ENCODE data around the gene HCFC1R1.

The HCFC1R1 gene

GRCh38 chr16:3020247-3020603 is 3.5 kb downstream of the HCFC1R1 start, which contains the start of gene TNFRSF12A:
Gene TNFRSF12A, plus strand, starts transcription at chr16:3020368. Its CDS starts 30 bp downstream, at chr16:3020398.
- H3K9ac ChIP-seq (ENCODE audit: low read depth, low read length, poor library complexity, severe bottlenecking): peak within 1 kb of the TSS; percentile 83
- no peaks in the 10 kb centered on the region for H3K9me2 ChIP-seq (replicated peaks; ENCODE audit: low read depth, low read length)
- no peaks in the 10 kb centered on the region for H3K9me3 ChIP-seq (ENCODE audit: insufficient read depth, low read depth, low read length)
- peaks cover 15% of the 10 kb centered on the region for H3K4me1 ChIP-seq (ENCODE audit: insufficient read depth, low read length, poor library complexity, severe bottlenecking)
- H3K36me3 ChIP-seq (ENCODE audit: insufficient read depth, low read length): no peaks in the 10 kb centered on the region
- TF ChIP-seq EZH2phosphoT487 (IDR thresholded peaks at IDR 0.05; ENCODE audit: borderline replicate concordance) (no peak), CTCF (conservative IDR thresholded peaks at IDR 0.05; ENCODE audit: low read length) (no peak)
- peak within 1 kb of the TSS; percentile 75 for H3K4me3 ChIP-seq (ENCODE audit: low read length, poor library complexity, severe bottlenecking)
- no peaks in the 10 kb centered on the region for H3F3A ChIP-seq (ENCODE audit: low read depth)
- H3K27me3 ChIP-seq (ENCODE audit: insufficient read depth, low read length, poor library complexity, severe bottlenecking): no peaks in the 10 kb centered on the region
- peak within 1 kb of the TSS; percentile 73; the same call in 1 of the 2 replicates for H2AFZ ChIP-seq (ENCODE audit: low read length)
- H3K79me2 ChIP-seq (ENCODE audit: insufficient read depth, low read length): peaks cover 30% of the 10 kb centered on the region
- peak within 1 kb of the TSS; percentile 85 for H3K4me2 ChIP-seq (ENCODE audit: low read depth, low read length, poor library complexity, severe bottlenecking)
- peaks cover 12% of the 10 kb centered on the region for H4K20me1 ChIP-seq (ENCODE audit: insufficient read depth, low read length, poor library complexity, severe bottlenecking)

DNA sequence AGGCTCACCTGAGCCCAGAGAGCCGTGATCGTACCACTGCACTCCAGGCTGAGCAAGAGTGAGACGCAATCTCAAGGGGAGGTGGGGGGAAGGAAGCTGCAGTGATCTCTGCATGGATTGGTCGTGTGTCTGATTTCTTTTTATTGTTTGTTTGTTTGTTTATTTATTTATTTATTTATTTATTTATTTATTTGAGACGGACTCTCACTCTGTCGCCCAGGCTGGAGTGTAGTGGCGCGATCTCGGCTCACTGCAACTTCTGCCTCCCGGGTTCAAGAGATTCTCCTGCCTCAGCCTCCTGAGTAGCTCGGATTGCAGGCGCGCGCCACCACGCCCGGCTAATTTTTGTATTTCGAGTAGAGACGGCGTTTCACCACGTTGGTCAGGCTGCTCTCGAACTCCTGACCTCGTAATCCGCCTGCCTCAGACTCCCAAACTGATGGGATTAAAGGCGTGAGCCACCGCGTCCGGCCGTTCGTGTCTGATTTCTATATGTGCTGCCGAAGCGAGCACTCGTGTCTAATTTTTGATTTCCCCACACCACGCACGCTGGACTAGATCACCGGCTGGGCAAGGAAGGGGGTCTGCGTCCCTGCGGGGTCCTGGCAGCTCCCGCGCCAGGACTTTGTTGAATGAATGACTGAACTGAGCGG is 4.0 kb downstream of the HCFC1R1 start:
- Histone ChIP-seq H3K9ac (ENCODE audit: low read depth, low read length, poor library complexity, severe bottlenecking) (no peak overlapping the region), H3K79me2 (ENCODE audit: insufficient read depth, low read length) (peaks cover 30% of the 10 kb centered on the region), H3K27me3 (ENCODE audit: insufficient read depth, low read length, poor library complexity, severe bottlenecking) (no peaks in the 10 kb centered on the region), H3F3A (ENCODE audit: low read depth) (no peaks in the 10 kb centered on the region), H3K4me3 (ENCODE audit: low read length, poor library complexity, severe bottlenecking) (peak overlapping the region; percentile 75), H3K36me3 (ENCODE audit: insufficient read depth, low read length) (no peaks in the 10 kb centered on the region), H4K20me1 (ENCODE audit: insufficient read depth, low read length, poor library complexity, severe bottlenecking) (peaks cover 12% of the 10 kb centered on the region), H2AFZ (ENCODE audit: low read length) (peak overlapping the region; percentile 73; the same call in 1 of the 2 replicates), H3K9me3 (ENCODE audit: insufficient read depth, low read depth, low read length) (no peaks in the 10 kb centered on the region), H3K4me2 (ENCODE audit: low read depth, low read length, poor library complexity, severe bottlenecking) (peak overlapping the region; percentile 85), H3K4me1 (ENCODE audit: insufficient read depth, low read length, poor library complexity, severe bottlenecking) (peaks cover 15% of the 10 kb centered on the region), H3K9me2 (replicated peaks; ENCODE audit: low read depth, low read length) (no peaks in the 10 kb centered on the region)
- TF ChIP-seq CTCF (conservative IDR thresholded peaks at IDR 0.05; ENCODE audit: low read length) (no peak), EZH2phosphoT487 (IDR thresholded peaks at IDR 0.05; ENCODE audit: borderline replicate concordance) (no peak)

DNA sequence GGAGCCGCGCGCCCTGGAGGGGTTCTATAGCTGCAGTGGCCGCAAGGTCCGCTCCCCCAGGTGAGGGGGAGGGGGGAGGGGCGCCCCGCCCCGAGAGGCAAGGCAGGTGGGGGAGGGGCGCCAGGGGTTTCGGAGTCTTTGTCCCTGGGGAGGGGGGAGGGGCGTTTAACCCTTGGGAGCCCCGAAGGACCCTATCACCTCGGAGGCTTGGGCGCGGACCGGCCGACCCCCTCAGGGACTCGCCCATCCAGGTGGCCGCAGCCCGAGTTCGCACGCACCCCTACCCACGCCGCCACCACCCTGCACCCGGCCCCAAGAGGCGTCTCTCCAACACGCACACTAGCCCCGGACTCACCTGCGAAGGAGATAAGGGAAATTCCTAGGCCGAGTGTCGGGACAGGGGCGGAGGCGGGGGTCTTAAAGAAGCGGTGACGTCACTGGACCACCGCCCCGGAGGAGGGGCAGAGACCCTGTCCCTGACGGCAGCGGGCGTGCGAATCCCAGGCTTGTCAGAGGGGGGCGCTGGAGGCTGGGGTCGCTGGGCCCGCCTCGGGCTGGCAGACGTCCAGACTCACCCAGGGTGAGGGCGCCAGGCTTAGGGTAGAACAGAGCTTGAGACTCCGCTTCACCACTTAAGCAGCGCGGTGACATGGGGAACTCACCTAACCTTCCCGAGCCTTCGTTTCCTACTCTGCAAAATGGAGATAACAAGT is 5.8 kb downstream of the HCFC1R1 start, which contains the start of gene CLDN6:
CLDN6 (minus strand) TSS at position 390 of the 713 bp plus-strand sequence. CDS start 2,162 bp downstream, outside the sequence.
- no peak within 1 kb of the TSS for H3K9ac ChIP-seq (ENCODE audit: low read depth, low read length, poor library complexity, severe bottlenecking)
- no peaks in the 10 kb centered on the region for H3K27me3 ChIP-seq (ENCODE audit: insufficient read depth, low read length, poor library complexity, severe bottlenecking)
- no peaks in the 10 kb centered on the region for H3K36me3 ChIP-seq (ENCODE audit: insufficient read depth, low read length)
- H3F3A ChIP-seq (ENCODE audit: low read depth): no peaks in the 10 kb centered on the region
- no peak within 1 kb of the TSS for H3K4me2 ChIP-seq (ENCODE audit: low read depth, low read length, poor library complexity, severe bottlenecking)
- peaks cover 12% of the 10 kb centered on the region for H4K20me1 ChIP-seq (ENCODE audit: insufficient read depth, low read length, poor library complexity, severe bottlenecking)
- H3K9me2 ChIP-seq (replicated peaks; ENCODE audit: low read depth, low read length): no peaks in the 10 kb centered on the region
- H2AFZ ChIP-seq (ENCODE audit: low read length): no peak within 1 kb of the TSS
- H3K9me3 ChIP-seq (ENCODE audit: insufficient read depth, low read depth, low read length): no peaks in the 10 kb centered on the region
- peaks cover 25% of the 10 kb centered on the region for H3K79me2 ChIP-seq (ENCODE audit: insufficient read depth, low read length)
- TF ChIP-seq CTCF (conservative IDR thresholded peaks at IDR 0.05; ENCODE audit: low read length): peak; percentile 23; the same call in 1 of the 2 replicates
- TF ChIP-seq EZH2phosphoT487 (IDR thresholded peaks at IDR 0.05; ENCODE audit: borderline replicate concordance): no peak
- H3K4me1 ChIP-seq (ENCODE audit: insufficient read depth, low read length, poor library complexity, severe bottlenecking): peaks cover 15% of the 10 kb centered on the region
- no peak within 1 kb of the TSS for H3K4me3 ChIP-seq (ENCODE audit: low read length, poor library complexity, severe bottlenecking)

Data from Loucy (cell line).